A673 (cell line): Measurements from ENCODE around the gene WHRN. TPM values are rescaled to one million over a fixed set of nuclear protein-coding genes. Genes with fewer than 3 reads are reported as not detected.

Experiments used
- BruUV-seq: library from RNA; stranded (reverse); fragments of 400-500 nt; replicated peaks from 2 replicates; lab custom pipeline; 2021; lab: Mats Ljungman, UMichigan
- CTCF ChIA-PET: fragments of 300-600 bp; sonication (Branson Sonifier 250); formaldehyde crosslinking; loops from one replicate; lab custom pipeline; 2022; ENCODE audit warnings: antibody characterized with exemption; lab: Charles Lee
- POLR2A ChIA-PET: fragments of 300-600 bp; sonication (Branson Sonifier 250); formaldehyde crosslinking; loops from one replicate; lab custom pipeline; 2022; ENCODE audit warnings: antibody characterized with exemption; ENCODE audit not compliant: low non-redundant PET; lab: Charles Lee
- DNase-seq: peaks from one replicate; pipeline ENCODE4 v3.0.0-alpha.2; 2015; ENCODE audit warnings: low spot score
- H3K27ac ChIP-seq: fragments of 200-600 bp; sonication (generic); 2 replicates; pipeline ENCODE4 v1.5.1; 2016; ENCODE audit warnings: mixed run types, low read depth, mild to moderate bottlenecking, mixed read lengths, antibody characterized with exemption, low read length; ENCODE audit not compliant: poor library complexity, severe bottlenecking
- H3K27me3 ChIP-seq: fragments of 200-600 bp; sonication (generic); replicated peaks from 2 replicates; pipeline ENCODE4 v1.6.1; 2017; ENCODE audit warnings: mixed run types, low read depth, mild to moderate bottlenecking, mixed read lengths, antibody characterized with exemption, low read length; ENCODE audit not compliant: insufficient read depth, poor library complexity
- H3K36me3 ChIP-seq: fragments of 200-600 bp; sonication (generic); 2 replicates; pipeline ENCODE4 v1.6.1; 2016; ENCODE audit warnings: mixed run types, mild to moderate bottlenecking, mixed read lengths, antibody characterized with exemption, low read length; ENCODE audit not compliant: insufficient read depth, poor library complexity, severe bottlenecking
- H3K4me1 ChIP-seq: fragments of 200-600 bp; sonication (generic); 2 replicates; pipeline ENCODE4 v1.6.1; 2017; ENCODE audit warnings: mixed run types, mild to moderate bottlenecking, mixed read lengths, antibody characterized with exemption, low read length; ENCODE audit not compliant: insufficient read depth, poor library complexity, severe bottlenecking
- H3K4me3 ChIP-seq: fragments of 200-600 bp; sonication (generic); 2 replicates; pipeline ENCODE4 v1.5.1; 2016; ENCODE audit warnings: low read depth, mixed run types, mild to moderate bottlenecking, mixed read lengths, low read length; ENCODE audit not compliant: poor library complexity, severe bottlenecking
- H3K9me3 ChIP-seq: fragments of 200-600 bp; sonication (generic); 2 replicates; pipeline ENCODE4 v1.6.1; 2016; ENCODE audit warnings: mixed run types, low read depth, mild to moderate bottlenecking, mixed read lengths, antibody characterized with exemption, low read length; ENCODE audit not compliant: poor library complexity, severe bottlenecking
- CTCF ChIP-seq: fragments of 300-800, 200-600 bp; sonication (generic); conservative IDR thresholded peaks from 2 replicates; pipeline ENCODE4 v1.5.1; 2017; ENCODE audit warnings: low read depth, mild to moderate bottlenecking, antibody characterized with exemption, low read length, moderate library complexity, mixed read lengths
- EZH2 ChIP-seq: fragments of 200-600 bp; sonication (generic); IDR thresholded peaks from 2 replicates; pipeline ENCODE4 v1.6.1; 2017; ENCODE audit warnings: borderline replicate concordance, low read depth, mild to moderate bottlenecking, mixed read lengths, antibody characterized with exemption, low read length; ENCODE audit not compliant: poor library complexity, severe bottlenecking
- intact Hi-C: fragments of 100-400 bp; cut with micrococcal nuclease; formaldehyde crosslinking; loops from one replicate; pipeline ENCODE4 v1.10.0; 2022; ENCODE audit not compliant: unreplicated experiment
- total RNA-seq: library from RNA; stranded (reverse); gene quantifications from 2 replicates; pipeline ENCODE4 v1.2.3, GENCODE V29; 2021

Gene WHRN
- total RNA-seq, 1 experiment from 2014 or later = 9.1 TPM

- POLR2A ChIA-PET = no interaction called here
Observed at GRCh38 chr9:114437401-114437893, 67.8 kb downstream of the WHRN start.

GRCh38 chr9:114434878-114435311 is 70.4 kb downstream of the WHRN start:
- ChIA-PET CTCF (interaction anchor here (1.0 to 1.2 kb wide), 2 partner anchors 219 to 476 kb away, joined by 3 to 4 read pairs; no protein-coding TSS in a partner anchor), POLR2A (no interaction called here)
- intact Hi-C loops = loop anchor here (1.0 to 10.0 kb wide), 2 partner anchors 218 to 470 kb away; no protein-coding TSS in a partner anchor
- no TSS peak for BruUV-seq
- no peaks in the 10 kb centered on the region for H3K4me1 ChIP-seq
- DNase-seq = peak; percentile 29
- no peak overlapping the region for H3K4me3 ChIP-seq
- TF ChIP-seq CTCF (peak; percentile 61), EZH2 (no peak)
- no peaks in the 10 kb centered on the region for H3K36me3 ChIP-seq
- no peaks in the 10 kb centered on the region for H3K27me3 ChIP-seq
- no peak overlapping the region for H3K27ac ChIP-seq
- H3K9me3 ChIP-seq = no peaks in the 10 kb centered on the region

More at GRCh38 chr9:114437401-114437893, 67.8 kb downstream of the WHRN start:
- DNase-seq = no peak
- TF ChIP-seq EZH2 (no peak), CTCF (no peak)
- CTCF ChIA-PET = no interaction called here
- no peak overlapping the region for H3K27ac ChIP-seq
- intact Hi-C loops = loop anchor here (10.0 kb wide), 1 partner anchor 467 kb away; no protein-coding TSS in a partner anchor
- H3K27me3 ChIP-seq = no peaks in the 10 kb centered on the region
- no peak overlapping the region for H3K4me3 ChIP-seq
- H3K4me1 ChIP-seq = no peaks in the 10 kb centered on the region
- H3K36me3 ChIP-seq = no peaks in the 10 kb centered on the region
- BruUV-seq = no TSS peak
- no peaks in the 10 kb centered on the region for H3K9me3 ChIP-seq

GRCh38 chr9:114433720-114434255 is 71.5 kb downstream of the WHRN start:
- intact Hi-C loops = loop anchor here (10.0 kb wide), 1 partner anchor 471 kb away; no protein-coding TSS in a partner anchor
- no peak overlapping the region for H3K27ac ChIP-seq
- H3K4me3 ChIP-seq = no peak overlapping the region
- ChIA-PET CTCF (no interaction called here), POLR2A (no interaction called here)
- no peaks in the 10 kb centered on the region for H3K36me3 ChIP-seq
- no peaks in the 10 kb centered on the region for H3K27me3 ChIP-seq
- no peak for DNase-seq
- TF ChIP-seq EZH2 = no peak
- TF ChIP-seq CTCF = no peak
- no peaks in the 10 kb centered on the region for H3K4me1 ChIP-seq
- no TSS peak for BruUV-seq
- H3K9me3 ChIP-seq = no peaks in the 10 kb centered on the region
